A549 treated with dexamethasone at 1 μM for 4 hours (cell line): ENCODE results near the gene HAAO. TPM values are rescaled to one million over a fixed set of nuclear protein-coding genes. Genes with fewer than 3 reads are reported as not detected.

ENCODE experiments used
- total RNA-seq: library from RNA; stranded (reverse); fragments of 200-300 nt; extraction: Qiagen RNA extraction; gene quantifications from 5 replicates; pipeline ENCODE4 v1.2.3, GENCODE V29; 2022

HAAO gene
- not detected in 5 replicates for total RNA-seq

GRCh38 chr2:42792583-42793333, at the start of gene HAAO:
HAAO (minus strand) TSS chr2:42792583; CDS start chr2:42792536, 47 bp downstream.

GRCh38 chr2:42764096-42764495, 28.3 kb downstream of the HAAO start, which contains the start of gene OXER1:
OXER1 (minus strand) TSS chr2:42764135; CDS start chr2:42764062, 73 bp downstream.

Other genes starting within 250 kb of the HAAO start
- 31.3 to 35.1 TPM (median 33.2 TPM) in 5 replicates for gene MTA3, start 224.0 kb downstream of the HAAO start, total RNA-seq
- not detected in 5 replicates for gene OXER1, start 28.4 kb downstream of the HAAO start, total RNA-seq